GM12878 (cell line): ENCODE results near the gene EZH2. TPM values are rescaled to one million over a fixed set of nuclear protein-coding genes. Genes with fewer than 3 reads are reported as not detected.

Experiments
- ATAC-seq: fragments of 200-7000 bp; cut with Tn5 transposase; 3 replicates; pipeline ENCODE4 v1.9.1; 2020; ENCODE audit warnings: mild to moderate bottlenecking, moderate library complexity
- BruUV-seq: library from RNA; stranded (reverse); fragments of 400-500 nt; replicated peaks from 2 replicates; lab custom pipeline; 2021; lab: Mats Ljungman, UMichigan
- CTCF ChIA-PET: fragments of 300-600 bp; sonication (Branson Sonifier 250); formaldehyde crosslinking; extraction: SDS; loops from one replicate; lab custom pipeline; 2021; ENCODE audit warnings: inconsistent platforms; lab: Yijun Ruan, JAX
- POLR2A ChIA-PET: fragments of 350-600 bp; formaldehyde crosslinking; extraction: SDS; loops from one replicate; lab custom pipeline; 2021; ENCODE audit warnings: inconsistent platforms; lab: Charles Lee
- RAD21 ChIA-PET: fragments of 300-600 bp; sonication (Branson Sonifier 250); formaldehyde crosslinking; loops from one replicate; lab custom pipeline; 2023; ENCODE audit warnings: antibody characterized with exemption; ENCODE audit not compliant: unreplicated experiment; lab: Charles Lee
- SMC1A ChIA-PET: fragments of 300-600 bp; sonication (Branson Sonifier 250); formaldehyde crosslinking; loops from one replicate; lab custom pipeline; 2023; ENCODE audit not compliant: unreplicated experiment, uncharacterized antibody; lab: Charles Lee
- DNase-seq: peaks from one replicate; pipeline ENCODE4 v3.0.0-alpha.2; 2011; ENCODE audit warnings: low read depth, low spot score
- FAIRE-seq: peaks from 3 replicates; lab custom pipeline; 2011; peaks lifted over from hg19 to GRCh38; lab: Jason Lieb, UNC
- H2AFZ ChIP-seq: 2 replicates; pipeline ENCODE4 v1.6.0; 2011; ENCODE audit warnings: low read depth, low read length, control low read depth; ENCODE audit not compliant: control insufficient read depth
- H3K27ac ChIP-seq: 2 replicates; pipeline ENCODE4 v1.5.1; 2011; ENCODE audit warnings: control low read depth; ENCODE audit not compliant: control insufficient read depth, insufficient read depth
- H3K27me3 ChIP-seq, 2 experiments: replicated peaks in 1 of 2; 2 replicates each; pipeline versions ENCODE4 v1.6.0 to v1.6.1; 2011; ENCODE audit warnings: low read length in 1 of 2; ENCODE audit not compliant: control insufficient read depth in 2 of 2, insufficient read depth in 2 of 2
- H3K36me3 ChIP-seq, 2 experiments: 2 replicates each; pipeline ENCODE4 v1.5.1; 2011; ENCODE audit warnings: low read length in 1 of 2; ENCODE audit not compliant: control insufficient read depth in 2 of 2, insufficient read depth in 2 of 2
- H3K4me1 ChIP-seq: 2 replicates; pipeline ENCODE4 v1.6.1; 2011; ENCODE audit warnings: mild to moderate bottlenecking, low read length, moderate library complexity, mixed read lengths; ENCODE audit not compliant: control insufficient read depth, insufficient read depth
- H3K4me2 ChIP-seq: 2 replicates; pipeline ENCODE4 v1.6.0; 2011; ENCODE audit warnings: control low read depth; ENCODE audit not compliant: control insufficient read depth, insufficient read depth
- H3K4me3 ChIP-seq: fragments of 200-600 bp; sonication (generic); 2 replicates; pipeline ENCODE4 v1.5.1; 2016
- H3K79me2 ChIP-seq: 2 replicates; pipeline ENCODE4 v1.6.0; 2011; ENCODE audit warnings: low read length; ENCODE audit not compliant: control insufficient read depth, insufficient read depth
- H3K9ac ChIP-seq: 2 replicates; pipeline ENCODE4 v1.8.0; 2011; ENCODE audit warnings: low read length, control low read depth, mixed read lengths; ENCODE audit not compliant: control insufficient read depth, insufficient read depth
- H3K9me3 ChIP-seq: replicated peaks from 3 replicates; pipeline ENCODE4 v1.5.1; 2011; ENCODE audit warnings: mild to moderate bottlenecking, low read length; ENCODE audit not compliant: control insufficient read depth, insufficient read depth
- H4K20me1 ChIP-seq: 2 replicates; pipeline ENCODE4 v1.6.0; 2011; ENCODE audit not compliant: control insufficient read depth, insufficient read depth
- CBFB ChIP-seq: IDR thresholded peaks from 2 replicates; pipeline ENCODE4 v1.6.1; 2016; ENCODE audit warnings: antibody characterized with exemption, low read depth
- CHD1 ChIP-seq: IDR thresholded peaks from 2 replicates; pipeline ENCODE4 v1.6.1; 2012; ENCODE audit warnings: low read depth, low read length, improper control_type of control experiment
- CREM ChIP-seq: IDR thresholded peaks from 2 replicates; pipeline ENCODE4 v1.6.1; 2014; ENCODE audit warnings: antibody characterized with exemption, low read depth
- E2F4 ChIP-seq: IDR thresholded peaks from 2 replicates; pipeline ENCODE4 v1.6.1; 2012; ENCODE audit warnings: low read depth, low read length, improper control_type of control experiment
- E2F8 ChIP-seq: fragments of 450-650 bp; IDR thresholded peaks from 2 replicates; pipeline ENCODE4 v1.6.1; 2018; ENCODE audit warnings: mild to moderate bottlenecking, low read depth, moderate library complexity; ENCODE audit not compliant: partially characterized antibody
- EGR1 ChIP-seq, 2 experiments: IDR thresholded peaks; 1 replicate in 1 of 2; 2 replicates in 1 of 2; pipeline ENCODE4 v1.6.1; 2011 to 2012; ENCODE audit warnings: low read depth in 2 of 2, low read length in 2 of 2, borderline replicate concordance in 1 of 2, mild to moderate bottlenecking in 1 of 2, moderate library complexity in 1 of 2
- ELK1 ChIP-seq: IDR thresholded peaks from 2 replicates; pipeline ENCODE4 v1.6.1; 2012; ENCODE audit warnings: low read depth, low read length, improper control_type of control experiment
- JUND ChIP-seq: IDR thresholded peaks from 2 replicates; pipeline ENCODE4 v1.6.1; 2012; ENCODE audit warnings: low read depth, mild to moderate bottlenecking, low read length, improper control_type of control experiment, moderate library complexity
- MTA2 ChIP-seq: fragments of 450-650 bp; IDR thresholded peaks from 2 replicates; pipeline ENCODE4 v1.6.1; 2016; ENCODE audit warnings: low read depth, mild to moderate bottlenecking, moderate library complexity
- MTA3 ChIP-seq: IDR thresholded peaks from 2 replicates; pipeline ENCODE4 v1.6.1; 2012; ENCODE audit warnings: low read length, inconsistent platforms, borderline replicate concordance
- RB1 ChIP-seq: fragments of 450-650 bp; formaldehyde crosslinking; IDR thresholded peaks from 2 replicates; pipeline ENCODE4 v1.6.1; 2017; ENCODE audit warnings: mild to moderate bottlenecking, borderline replicate concordance
- RBBP5 ChIP-seq: fragments of 200-600 bp; sonication (generic); conservative IDR thresholded peaks from 2 replicates; pipeline ENCODE4 v1.6.1; 2016
- SIX5 ChIP-seq: IDR thresholded peaks from 2 replicates; pipeline ENCODE4 v1.6.1; 2011; ENCODE audit warnings: mild to moderate bottlenecking, low read depth, low read length, moderate library complexity; ENCODE audit not compliant: severe bottlenecking
- SMAD5 ChIP-seq: IDR thresholded peaks from 2 replicates; pipeline ENCODE4 v1.6.1; 2016; ENCODE audit warnings: antibody characterized with exemption, low read depth
- ZZZ3 ChIP-seq: IDR thresholded peaks from 2 replicates; pipeline ENCODE4 v1.6.1; 2011; ENCODE audit warnings: low read depth; ENCODE audit not compliant: control insufficient read depth, insufficient read length
- WGBS: methylation state at CpG from one replicate; pipeline ENCODE4 v1.1.6; 2016; ENCODE audit warnings: low lambda C conversion rate; ENCODE audit not compliant: insufficient replicate concordance, insufficient coverage; ENCODE audit errors: missing lambda C conversion rate; 5-methylcytosine and 5-hydroxymethylcytosine counted together
- in situ Hi-C: fragments of 300-500 bp; cut with MboI; formaldehyde crosslinking; loops from 9 replicates; pipeline ENCODE4 v1.14.3; 2018; ENCODE audit warnings: mixed read lengths
- intact Hi-C: fragments of 100-400 bp; cut with micrococcal nuclease; formaldehyde crosslinking; loops from one replicate; pipeline ENCODE4 v1.14.2; 2022; ENCODE audit not compliant: unreplicated experiment
- polyA plus RNA-seq, 11 experiments: library from polyadenylated mRNA; depleted of rRNA in 4 of 11; unstranded in 6 of 11; stranded (reverse) in 5 of 11; fragments of >200 nt; fragmentation: Nextera tagmentation in 4 of 11; fragmentation: Illumina TruSeq in 1 of 11; extraction: Ambion mirVana in 4 of 11; extraction: Trizol in 1 of 11; gene quantifications; 1 replicate in 1 of 11; 2 replicates in 10 of 11; pipeline versions ENCODE4 v1.2.1 to v1.2.3, GENCODE V29; 2011 to 2016; ENCODE audit warnings: inconsistent platforms in 2 of 11, missing spikeins in 2 of 11, low read depth in 1 of 11
- total RNA-seq, 4 experiments: library from RNA; depleted of rRNA in 3 of 4; stranded (reverse); fragments of >200 nt in 3 of 4; fragmentation: Illumina TruSeq in 1 of 4; extraction: Trizol in 1 of 4; gene quantifications; 2 replicates each; pipeline versions ENCODE4 v1.2.1 to v1.2.3, GENCODE V29; 2013 to 2021

The EZH2 gene
- total and polyA plus RNA-seq, 10 of the 15 experiments (the other 5 are each of a cell fraction or from before 2014, with no cell fraction given), result 19.4 to 69.6 (median 40.8) TPM

GRCh38 chr7:148790850-148791249 lies 93.2 kb downstream of the EZH2 start (continued):
- TF ChIP-seq E2F8, result no peak
- TF ChIP-seq EGR1 (IDR thresholded peaks at IDR 0.05; ENCODE audit: borderline replicate concordance in 1 of 2, low read depth in 2 of 2, low read length in 2 of 2), result no peak
- no peak for TF ChIP-seq RB1
- no peak for TF ChIP-seq SIX5
- no peak for TF ChIP-seq MTA2
- no peak for TF ChIP-seq CREM
- no peak for TF ChIP-seq JUND
- TF ChIP-seq, all 136 proteins: peak for 0

GRCh38 chr7:148790131-148790726 lies 93.9 kb downstream of the EZH2 start:
- H3K27ac ChIP-seq, result no peak overlapping the region
- no peaks in the 10 kb centered on the region for H3K9me3 ChIP-seq
- ChIA-PET POLR2A (no interaction called here), CTCF (interaction anchor here (1.3 kb wide), 1 partner anchor 26 kb away, joined by 4 read pairs; no protein-coding TSS in a partner anchor), RAD21 (no interaction called here), SMC1A (no interaction called here)
- H3K36me3 ChIP-seq, result peaks cover 11 to 29% of the 10 kb centered on the region in 2 experiments; a peak in 3 of 4 replicates
- no peaks in the 10 kb centered on the region for H3K27me3 ChIP-seq
- no peak overlapping the region for H2AFZ ChIP-seq
- ATAC-seq (no peak), DNase-seq (no peak), FAIRE-seq (no peak)
- H3K4me3 ChIP-seq, result no peak overlapping the region
- H3K4me1 ChIP-seq, result no peaks in the 10 kb centered on the region
- BruUV-seq, result no TSS peak
- no peaks in the 10 kb centered on the region for H3K79me2 ChIP-seq
- in situ Hi-C loops (no loop called here), intact Hi-C loops (no loop called here)
- H4K20me1 ChIP-seq, result no peaks in the 10 kb centered on the region
- H3K9ac ChIP-seq, result no peak overlapping the region
- 99% methylated on average over 8 of the region's 8 CpGs for WGBS
- no peak overlapping the region for H3K4me2 ChIP-seq
- TF ChIP-seq CHD1 (no peak), SMAD5 (no peak), ELK1 (no peak), E2F8 (no peak), RBBP5 (no peak), E2F4 (no peak), MTA2 (no peak), CBFB (no peak), SIX5 (no peak), MTA3 (no peak), ZZZ3 (no peak)
